ENCODE measurements around the gene MGAT4D. TPM values are rescaled to one million over a fixed set of nuclear protein-coding genes. Genes with fewer than 3 reads are reported as not detected.
"Not testable (repeated sequence)": the region's sequence is repeated elsewhere in the genome, so short reads cannot be mapped to it uniquely, and the experiment has no call there.

The MGAT4D gene
- total RNA-seq, 4 donors from 2014 or later = not detected

DNA sequence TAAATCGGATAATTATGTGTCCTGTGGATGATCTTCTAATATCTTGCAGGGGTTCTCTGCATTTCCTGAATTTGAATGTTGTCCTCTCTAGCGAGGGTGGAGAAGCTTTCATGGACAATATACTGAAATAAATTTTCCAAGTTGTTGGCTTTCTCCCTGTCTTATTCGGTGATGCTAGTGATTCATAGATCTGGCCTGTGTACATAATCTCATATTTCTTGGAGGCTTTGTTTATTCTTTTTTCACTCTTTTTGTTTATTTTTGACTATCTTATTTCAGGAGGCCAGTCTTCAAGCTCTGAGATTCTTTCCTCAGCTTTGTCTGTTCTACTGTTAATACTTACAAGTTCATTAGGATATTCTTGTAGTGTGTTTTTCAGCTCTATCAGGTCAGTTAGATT lies 49.9 kb downstream of the MGAT4D start:
- Histone ChIP-seq H3K4me3 (no peak overlapping the region), H3K9me3 (no peaks in the 10 kb centered on the region), H3K27me3 (no peaks in the 10 kb centered on the region), H3K36me3 (no peaks in the 10 kb centered on the region), H3K4me1 (peaks cover 0 to 3% (median 0%) of the 10 kb centered on the region in 3 donors), H3K27ac (no peak overlapping the region)
- ATAC-seq = no peak
- TF ChIP-seq, protein P1, sequence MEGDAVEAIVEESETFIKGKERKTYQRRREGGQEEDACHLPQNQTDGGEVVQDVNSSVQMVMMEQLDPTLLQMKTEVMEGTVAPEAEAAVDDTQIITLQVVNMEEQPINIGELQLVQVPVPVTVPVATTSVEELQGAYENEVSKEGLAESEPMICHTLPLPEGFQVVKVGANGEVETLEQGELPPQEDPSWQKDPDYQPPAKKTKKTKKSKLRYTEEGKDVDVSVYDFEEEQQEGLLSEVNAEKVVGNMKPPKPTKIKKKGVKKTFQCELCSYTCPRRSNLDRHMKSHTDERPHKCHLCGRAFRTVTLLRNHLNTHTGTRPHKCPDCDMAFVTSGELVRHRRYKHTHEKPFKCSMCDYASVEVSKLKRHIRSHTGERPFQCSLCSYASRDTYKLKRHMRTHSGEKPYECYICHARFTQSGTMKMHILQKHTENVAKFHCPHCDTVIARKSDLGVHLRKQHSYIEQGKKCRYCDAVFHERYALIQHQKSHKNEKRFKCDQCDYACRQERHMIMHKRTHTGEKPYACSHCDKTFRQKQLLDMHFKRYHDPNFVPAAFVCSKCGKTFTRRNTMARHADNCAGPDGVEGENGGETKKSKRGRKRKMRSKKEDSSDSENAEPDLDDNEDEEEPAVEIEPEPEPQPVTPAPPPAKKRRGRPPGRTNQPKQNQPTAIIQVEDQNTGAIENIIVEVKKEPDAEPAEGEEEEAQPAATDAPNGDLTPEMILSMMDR (IDR thresholded peaks at IDR 0.05) = no peak
- TF ChIP-seq POLR2A (IDR thresholded peaks at IDR 0.05) (no peak), POLR2AphosphoS5 (IDR thresholded peaks at IDR 0.05) (no peak), EP300 (IDR thresholded peaks at IDR 0.05) (no peak)
- WGBS, 2 donors (ENCODE audit: low coverage in 1 of 2) = 40 to 53% methylated on average over 2 to 3 of the region's 3 CpGs

DNA sequence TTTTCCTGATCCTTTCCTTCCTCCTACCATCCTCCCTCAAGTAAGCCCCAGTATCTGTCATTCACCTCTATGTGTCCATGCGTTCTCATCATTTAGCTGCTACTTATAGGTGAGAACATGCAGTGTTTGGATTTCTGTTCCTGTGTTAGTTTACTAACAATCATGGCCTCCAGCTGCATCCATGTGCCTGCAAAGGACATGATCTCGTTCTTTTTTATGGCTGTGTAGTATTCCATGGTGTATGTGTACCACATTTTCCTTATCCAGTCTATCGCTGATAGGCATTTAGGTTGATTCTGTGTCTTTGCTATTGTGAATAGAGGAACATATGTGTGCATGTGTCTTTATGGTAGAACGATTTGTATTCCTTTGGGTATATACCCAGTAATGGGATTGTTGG lies 53.7 kb downstream of the MGAT4D start:
- H3K27ac ChIP-seq, H3K36me3 ChIP-seq, H3K27me3 ChIP-seq, H3K4me1 ChIP-seq, ATAC-seq, H3K9me3 ChIP-seq, H3K4me3 ChIP-seq: not testable (repeated sequence)
- WGBS, 2 donors (ENCODE audit: low coverage in 1 of 2) = 94% methylated on average over 2 to 4 of the region's 4 CpGs

DNA sequence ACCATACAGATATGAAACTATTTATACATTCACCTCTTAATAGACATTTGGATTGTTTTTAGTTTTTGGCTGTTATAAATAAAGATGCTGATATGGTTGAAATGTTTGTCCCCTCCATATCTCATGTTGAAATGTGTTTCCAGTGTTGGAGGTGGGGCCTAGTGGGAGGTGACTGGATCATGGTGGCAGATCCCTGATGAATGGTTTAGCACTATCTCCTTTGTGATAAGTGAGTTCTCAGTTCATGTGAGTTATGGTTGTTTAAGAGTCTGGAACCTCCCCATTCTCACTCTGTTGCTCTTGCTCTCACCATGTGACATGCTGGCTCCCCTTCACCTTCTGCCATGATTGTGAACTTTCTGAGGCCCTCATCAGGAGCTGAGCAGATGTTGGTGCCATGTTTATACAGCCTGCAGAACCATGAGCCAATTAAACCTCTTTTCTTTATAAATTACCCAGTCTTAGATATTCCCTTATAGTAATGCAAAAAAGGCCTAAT lies 58.4 kb downstream of the MGAT4D start:
- TF ChIP-seq, protein P1 (IDR thresholded peaks at IDR 0.05) = no peak
- no peak for TF ChIP-seq POLR2AphosphoS5 (IDR thresholded peaks at IDR 0.05)
- TF ChIP-seq POLR2A (IDR thresholded peaks at IDR 0.05) = no peak
- no peak for TF ChIP-seq EP300 (IDR thresholded peaks at IDR 0.05)
- Histone ChIP-seq H3K27me3 (no peaks in the 10 kb centered on the region), H3K27ac (no peak overlapping the region), H3K4me3 (no peak overlapping the region), H3K36me3 (no peaks in the 10 kb centered on the region), H3K4me1 (no peaks in the 10 kb centered on the region), H3K9me3 (no peaks in the 10 kb centered on the region)
- no peak for ATAC-seq

DNA sequence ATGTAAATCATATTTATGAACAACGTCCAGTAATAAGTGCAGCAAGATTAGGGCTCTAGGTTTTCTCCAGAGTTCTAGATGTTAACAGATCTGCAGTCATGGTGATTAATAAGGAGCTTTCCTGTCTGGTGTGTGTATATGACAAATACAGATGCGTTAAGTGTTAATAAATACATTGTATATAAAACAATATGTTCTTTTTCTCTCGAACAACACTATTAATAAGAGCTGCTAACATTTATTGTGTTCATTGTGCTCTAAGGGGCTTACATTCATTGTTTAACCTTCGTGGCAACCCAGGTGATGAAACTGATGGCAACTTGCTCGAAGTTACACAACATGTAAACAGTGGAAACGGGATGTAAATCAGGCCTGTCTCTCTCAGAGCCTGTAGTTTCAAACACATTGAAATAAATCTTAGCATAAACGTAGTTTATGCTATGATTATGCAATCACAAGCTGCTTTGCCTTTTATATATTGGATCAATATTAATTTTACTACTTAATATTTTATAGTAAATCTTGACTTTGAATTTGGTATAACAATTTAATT lies 70.1 kb downstream of the MGAT4D start:
- Histone ChIP-seq H3K9me3 (no peaks in the 10 kb centered on the region), H3K4me3 (peak overlapping the region; percentile 48 to 68), H3K27ac (peak overlapping the region in 3 of 4 donors; percentile 55 to 79 (median 73)), H3K27me3 (peaks cover 4% of the 10 kb centered on the region), H3K36me3 (no peaks in the 10 kb centered on the region), H3K4me1 (peaks cover 0 to 21% (median 3%) of the 10 kb centered on the region in 3 donors)
- TF ChIP-seq, protein P1 (IDR thresholded peaks at IDR 0.05) = no peak
- TF ChIP-seq POLR2A (IDR thresholded peaks at IDR 0.05) (no peak), EP300 (IDR thresholded peaks at IDR 0.05) (no peak), POLR2AphosphoS5 (IDR thresholded peaks at IDR 0.05) (no peak)
- ATAC-seq = no peak
- 29 to 48% methylated on average over 6 to 7 of the region's 7 CpGs for WGBS, 2 donors (ENCODE audit: low coverage in 1 of 2)

DNA sequence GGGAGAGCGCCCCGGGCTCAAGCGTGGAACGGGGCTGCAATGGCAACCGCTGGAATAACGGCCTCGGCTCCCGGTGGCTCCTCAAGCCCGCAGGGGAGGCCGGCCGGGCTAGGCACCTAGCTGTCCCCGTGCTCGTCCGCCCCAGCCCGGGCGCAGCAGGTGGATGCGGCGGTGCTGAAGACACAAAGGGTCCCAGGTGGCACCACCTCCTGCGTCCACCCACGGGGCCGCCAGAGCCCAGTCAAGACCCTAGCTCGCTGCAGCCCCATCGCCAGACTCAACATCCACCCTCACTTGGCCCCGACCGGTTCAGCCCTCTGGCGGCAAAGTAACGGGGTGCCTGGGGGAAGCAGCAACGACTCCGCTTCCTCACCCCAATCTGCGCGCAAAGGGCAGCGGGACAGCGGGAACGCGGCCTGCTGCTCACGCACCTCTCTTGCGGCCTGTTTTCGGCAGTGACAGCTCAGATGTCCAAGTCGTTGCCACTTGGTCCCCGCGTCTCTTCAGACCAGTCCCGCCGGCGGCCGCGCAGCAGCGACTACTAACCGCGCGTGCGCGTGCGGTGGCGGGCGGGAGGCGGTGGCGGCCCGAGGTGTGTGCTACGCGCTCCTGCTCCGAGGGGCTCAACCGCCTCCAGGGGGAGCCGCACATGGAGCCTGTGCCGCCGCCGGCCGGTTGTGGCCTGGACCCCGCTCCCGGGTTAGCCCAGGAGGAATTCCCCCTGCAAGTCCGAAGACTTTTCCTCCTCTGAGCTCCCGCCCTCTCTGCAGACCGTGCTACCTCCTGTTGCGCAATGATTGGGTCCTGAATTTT lies 70.8 kb downstream of the MGAT4D start, which contains the start of gene CLGN:
Gene CLGN, minus strand, starts transcription at position 543 of the 813 bp plus-strand sequence. CDS start 14,570 bp downstream, outside the sequence.
- Histone ChIP-seq H3K4me3 (peak within 1 kb of the TSS; percentile 48 to 68), H3K36me3 (no peaks in the 10 kb centered on the region), H3K4me1 (peaks cover 0 to 21% (median 3%) of the 10 kb centered on the region in 3 donors), H3K27me3 (peaks cover 4% of the 10 kb centered on the region), H3K27ac (peak within 1 kb of the TSS in 3 of 4 donors; percentile 55 to 79 (median 73)), H3K9me3 (no peaks in the 10 kb centered on the region)
- TF ChIP-seq EP300 (IDR thresholded peaks at IDR 0.05) = no peak
- TF ChIP-seq, protein P1 (IDR thresholded peaks at IDR 0.05) = peak in 3 of 4 experiments; percentile 27 to 71 (median 31)
- ATAC-seq = peak; percentile 89
- WGBS, 2 donors (ENCODE audit: low coverage in 1 of 2) = 7% methylated on average over 7 of the region's 73 CpGs; no CpG with 5 or more reads in 1 of the 2 donors

Data from gastroesophageal sphincter (tissue), 4 donors.